Activated naive CD4-positive, alpha-beta T cell treated with anti-CD3 and anti-CD28 coated beads, Interleukin-2, amount 10 ng/mL, durations not matched to agents 5 hours and 36 hours (primary cell): ENCODE data around the gene ZSCAN18. TPM values are rescaled to one million over a fixed set of nuclear protein-coding genes. Genes with fewer than 3 reads are reported as not detected.

Experiments used
- total RNA-seq, 2 experiments: library from RNA; stranded (reverse); gene quantifications; one replicate each; pipeline ENCODE4 v1.2.3, GENCODE V29; 2021

ZSCAN18 gene, protein sequence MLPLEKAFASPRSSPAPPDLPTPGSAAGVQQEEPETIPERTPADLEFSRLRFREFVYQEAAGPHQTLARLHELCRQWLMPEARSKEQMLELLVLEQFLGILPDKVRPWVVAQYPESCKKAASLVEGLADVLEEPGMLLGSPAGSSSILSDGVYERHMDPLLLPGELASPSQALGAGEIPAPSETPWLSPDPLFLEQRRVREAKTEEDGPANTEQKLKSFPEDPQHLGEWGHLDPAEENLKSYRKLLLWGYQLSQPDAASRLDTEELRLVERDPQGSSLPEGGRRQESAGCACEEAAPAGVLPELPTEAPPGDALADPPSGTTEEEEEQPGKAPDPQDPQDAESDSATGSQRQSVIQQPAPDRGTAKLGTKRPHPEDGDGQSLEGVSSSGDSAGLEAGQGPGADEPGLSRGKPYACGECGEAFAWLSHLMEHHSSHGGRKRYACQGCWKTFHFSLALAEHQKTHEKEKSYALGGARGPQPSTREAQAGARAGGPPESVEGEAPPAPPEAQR
- total RNA-seq: 10 to 100 TPM; 16.3 to 16.6 TPM

GRCh38 chr19:58097781-58098681 lies at the start of gene ZSCAN18:
Gene ZSCAN18 (minus strand): TSS chr19:58098231. CDS start chr19:58090267, 7,964 bp downstream.

GRCh38 chr19:58059003-58059670 lies 38.9 kb downstream of the ZSCAN18 start, which contains the start of gene ZNF135:
Gene ZNF135 (plus strand): TSS chr19:58059282. CDS start chr19:58060003, 721 bp downstream.

Other genes with a start within 250 kb of the ZSCAN18 start
- gene ZNF587, start 248.4 kb downstream of the ZSCAN18 start, total RNA-seq: 10 to 100 TPM; 38.0 to 39.0 TPM
- gene ZNF814, start 209.2 kb downstream of the ZSCAN18 start, total RNA-seq: 10 to 100 TPM; 20.5 to 22.3 TPM
- 10 to 100 TPM; 24.2 to 24.9 TPM for gene ZNF417, start 181.6 kb downstream of the ZSCAN18 start, total RNA-seq
- gene ZNF418, start 162.8 kb downstream of the ZSCAN18 start, total RNA-seq: 1 to 10 TPM; 7.5 to 7.9 TPM
- 1 to 10 TPM; 8.8 to 9.3 TPM for gene ZNF256, start 150.5 kb downstream of the ZSCAN18 start, total RNA-seq
- under 1 TPM; 0.38 to 0.43 TPM for gene C19orf18, start 123.7 kb downstream of the ZSCAN18 start, total RNA-seq
- gene ZNF606, start 95.4 kb downstream of the ZSCAN18 start, total RNA-seq: 10 to 100 TPM; 15.1 to 16.4 TPM
- gene ZSCAN1, start 64.2 kb downstream of the ZSCAN18 start, total RNA-seq: not detected
- under 1 TPM; 0.39 to 0.50 TPM for gene ZNF135, start 38.9 kb downstream of the ZSCAN18 start, total RNA-seq
- gene ZNF329, start 52.6 kb upstream of the ZSCAN18 start, total RNA-seq: 1 to 10 TPM; 5.7 to 5.8 TPM
- 10 to 100 TPM; 30.8 to 32.7 TPM for gene ZNF274, start 84.8 kb upstream of the ZSCAN18 start, total RNA-seq
- gene ZNF544, start 130.7 kb upstream of the ZSCAN18 start, total RNA-seq: 10 to 100 TPM; 48.7 to 53.1 TPM
- 1 to 10 TPM; 5.7 to 6.2 TPM for gene ZNF8, start 180.7 kb upstream of the ZSCAN18 start, total RNA-seq
- gene ERVK3-1, start 207.1 kb upstream of the ZSCAN18 start, total RNA-seq: 10 to 100 TPM; 59.5 to 59.7 TPM
- 1 to 10 TPM; 4.6 to 5.3 TPM for gene ZSCAN22, start 228.8 kb upstream of the ZSCAN18 start, total RNA-seq